HG03025 (cell line): ENCODE results near the gene GALM.
"Not testable (repeated sequence)": the region's sequence is repeated elsewhere in the genome, so short reads cannot be mapped to it uniquely, and the experiment has no call there.

Experiments used
- ATAC-seq: cut with Tn5 transposase; IDR thresholded peaks from one replicate; pipeline ENCODE4 v1.9.1; 2021; ENCODE audit warnings: mild to moderate bottlenecking, moderate library complexity; ENCODE audit not compliant: unreplicated experiment, low FRiP score

GALM gene

GRCh38 chr2:38672445-38673391 is 6.8 kb downstream of the GALM start:
- ATAC-seq, result no peak

GRCh38 chr2:38676681-38677080 is 10.8 kb downstream of the GALM start:
- ATAC-seq, result no peak

GRCh38 chr2:38680868-38681267 is 15.0 kb downstream of the GALM start:
- ATAC-seq, result not testable (repeated sequence)

GRCh38 chr2:38682008-38682575 is 16.2 kb downstream of the GALM start:
- ATAC-seq, result no peak

- not testable (repeated sequence) for ATAC-seq
Observed at GRCh38 chr2:38682620-38683019, 16.7 kb downstream of the GALM start.

- no peak for ATAC-seq
Observed at GRCh38 chr2:38683766-38684165, 17.9 kb downstream of the GALM start.

- ATAC-seq, result no peak
Observed at GRCh38 chr2:38685116-38685735, 19.3 kb downstream of the GALM start.

- ATAC-seq, result no peak
Observed at GRCh38 chr2:38690499-38691420, 24.8 kb downstream of the GALM start.

- ATAC-seq, result no peak
Observed at GRCh38 chr2:38691994-38692393, 26.1 kb downstream of the GALM start.

- no peak for ATAC-seq
Observed at GRCh38 chr2:38692636-38693318, 26.9 kb downstream of the GALM start.

- ATAC-seq, result no peak
Observed at GRCh38 chr2:38697116-38697840, 31.4 kb downstream of the GALM start.

- no peak for ATAC-seq
Observed at GRCh38 chr2:38698467-38699003, 32.6 kb downstream of the GALM start.

GRCh38 chr2:38700113-38700785 is 34.3 kb downstream of the GALM start:
- no peak for ATAC-seq

- no peak for ATAC-seq
Observed at GRCh38 chr2:38700881-38701458, 35.1 kb downstream of the GALM start.

- ATAC-seq, result no peak
Observed at GRCh38 chr2:38701542-38701941, 35.6 kb downstream of the GALM start.

GRCh38 chr2:38702413-38702812 is 36.5 kb downstream of the GALM start:
- ATAC-seq, result no peak

- not testable (repeated sequence) for ATAC-seq
Observed at GRCh38 chr2:38703336-38703735, 37.4 kb downstream of the GALM start.

- ATAC-seq, result no peak
Observed at GRCh38 chr2:38704664-38705063, 38.8 kb downstream of the GALM start.
